HG03575 (cell line): Measurements from ENCODE around the gene ATP6V1F.

Experiments used
- ATAC-seq: cut with Tn5 transposase; IDR thresholded peaks from one replicate; pipeline ENCODE4 v1.9.1; 2021; ENCODE audit not compliant: unreplicated experiment, insufficient number of reproducible peaks, low FRiP score; ENCODE audit errors: extremely low read depth

ATP6V1F gene

GRCh38 chr7:128833946-128834325 lies 28.7 kb upstream of the ATP6V1F start:
- ATAC-seq = no peak

- no peak for ATAC-seq
Measured at GRCh38 chr7:128835231-128835751, 27.4 kb upstream of the ATP6V1F start.

- ATAC-seq = no peak
Measured at GRCh38 chr7:128835790-128836641, 26.6 kb upstream of the ATP6V1F start.

- no peak for ATAC-seq
Measured at GRCh38 chr7:128836729-128837348, 25.8 kb upstream of the ATP6V1F start.

GRCh38 chr7:128837521-128837921 lies 25.1 kb upstream of the ATP6V1F start:
- ATAC-seq = no peak

- ATAC-seq = no peak
Measured at GRCh38 chr7:128838109-128838779, 24.4 kb upstream of the ATP6V1F start.

GRCh38 chr7:128838981-128839731 lies 23.5 kb upstream of the ATP6V1F start:
- no peak for ATAC-seq

GRCh38 chr7:128839751-128840177 lies 22.9 kb upstream of the ATP6V1F start:
- ATAC-seq = no peak

GRCh38 chr7:128840326-128841170 lies 22.1 kb upstream of the ATP6V1F start:
- ATAC-seq = no peak

GRCh38 chr7:128841171-128841690 lies 21.4 kb upstream of the ATP6V1F start:
- ATAC-seq = no peak

- no peak for ATAC-seq
Measured at GRCh38 chr7:128841921-128842673, 20.6 kb upstream of the ATP6V1F start.

GRCh38 chr7:128842674-128843641 lies 19.7 kb upstream of the ATP6V1F start:
- no peak for ATAC-seq

- no peak for ATAC-seq
Measured at GRCh38 chr7:128843938-128844621, 18.6 kb upstream of the ATP6V1F start.

- no peak for ATAC-seq
Measured at GRCh38 chr7:128844777-128845311, 17.8 kb upstream of the ATP6V1F start.

GRCh38 chr7:128845475-128845874 lies 17.2 kb upstream of the ATP6V1F start:
- no peak for ATAC-seq
